Hepatocyte (in vitro differentiated cells): ENCODE data around the gene C19orf33. TPM values are rescaled to one million over a fixed set of nuclear protein-coding genes. Genes with fewer than 3 reads are reported as not detected.

Experiments
- DNase-seq: peaks from one replicate; pipeline ENCODE4 v3.0.0-alpha.2; 2016; ENCODE audit warnings: low spot score
- H2AFZ ChIP-seq: fragments of 200-600 bp; sonication (generic); 2 replicates; pipeline ENCODE4 v1.6.0; 2016; ENCODE audit warnings: antibody characterized with exemption, mild to moderate bottlenecking
- H3K27ac ChIP-seq: fragments of 200-600 bp; sonication (generic); 2 replicates; pipeline ENCODE4 v1.5.1; 2016; ENCODE audit warnings: mild to moderate bottlenecking
- H3K27me3 ChIP-seq: fragments of 200-600 bp; sonication (generic); 2 replicates; pipeline ENCODE4 v1.6.1; 2016
- H3K36me3 ChIP-seq: fragments of 200-600 bp; sonication (generic); replicated peaks from 2 replicates; pipeline ENCODE4 v1.5.1; 2016; ENCODE audit warnings: low read depth; ENCODE audit not compliant: insufficient read depth
- H3K4me1 ChIP-seq: fragments of 200-600 bp; sonication (generic); 2 replicates; pipeline ENCODE4 v1.5.1; 2016; ENCODE audit warnings: mild to moderate bottlenecking, moderate library complexity; ENCODE audit not compliant: insufficient read depth
- H3K4me2 ChIP-seq: fragments of 200-600 bp; sonication (generic); 2 replicates; pipeline ENCODE4 v1.6.0; 2016
- H3K4me3 ChIP-seq: fragments of 200-600 bp; sonication (generic); 2 replicates; pipeline ENCODE4 v1.5.1; 2016; ENCODE audit warnings: mild to moderate bottlenecking
- H3K79me2 ChIP-seq: fragments of 200-600 bp; sonication (generic); 2 replicates; pipeline ENCODE4 v1.6.0; 2017; ENCODE audit warnings: mild to moderate bottlenecking
- H3K9me2 ChIP-seq: fragments of 200-600 bp; sonication (generic); replicated peaks from 2 replicates; pipeline ENCODE4 v1.6.0; 2017; ENCODE audit warnings: mild to moderate bottlenecking; ENCODE audit not compliant: insufficient read depth
- H3K9me3 ChIP-seq: fragments of 200-600 bp; sonication (generic); 2 replicates; pipeline ENCODE4 v1.5.1; 2016; ENCODE audit warnings: low read depth, mild to moderate bottlenecking
- H4K20me1 ChIP-seq: fragments of 200-600 bp; sonication (generic); 2 replicates; pipeline ENCODE4 v1.6.0; 2016; ENCODE audit warnings: mild to moderate bottlenecking; ENCODE audit not compliant: insufficient read depth, poor library complexity, severe bottlenecking
- CTCF ChIP-seq: fragments of 200-600 bp; sonication (generic); IDR thresholded peaks from 2 replicates; pipeline ENCODE4 v1.5.1; 2016; ENCODE audit warnings: antibody characterized with exemption, mild to moderate bottlenecking; ENCODE audit not compliant: poor library complexity
- EZH2 ChIP-seq: fragments of 200-600 bp; sonication (generic); IDR thresholded peaks from 2 replicates; pipeline ENCODE4 v1.6.1; 2016; ENCODE audit warnings: antibody characterized with exemption, mild to moderate bottlenecking, borderline replicate concordance
- EZH2phosphoT487 ChIP-seq: fragments of 200-600 bp; sonication (generic); IDR thresholded peaks from one replicate; pipeline ENCODE4 v1.6.1; 2018; ENCODE audit warnings: antibody characterized with exemption, mild to moderate bottlenecking, low read depth, moderate library complexity; ENCODE audit not compliant: unreplicated experiment, severe bottlenecking
- WGBS: methylation state at CpG from one replicate; pipeline ENCODE4 v1.1.6; 2016; ENCODE audit warnings: low lambda C conversion rate; ENCODE audit errors: missing lambda C conversion rate; 5-methylcytosine and 5-hydroxymethylcytosine counted together
- polyA plus RNA-seq: library from polyadenylated mRNA; unstranded; fragments of >200 nt; fragmentation: Nextera tagmentation; extraction: Ambion mirVana; gene quantifications from 2 replicates; pipeline ENCODE4 v1.2.1, GENCODE V29; 2016
- total RNA-seq: library from RNA; depleted of rRNA; stranded (reverse); fragments of >200 nt; gene quantifications from 2 replicates; pipeline ENCODE4 v1.2.3, GENCODE V29; 2014

The C19orf33 gene
- total and polyA plus RNA-seq, 2 experiments from 2014 or later, result 118 to 126 TPM

DNA sequence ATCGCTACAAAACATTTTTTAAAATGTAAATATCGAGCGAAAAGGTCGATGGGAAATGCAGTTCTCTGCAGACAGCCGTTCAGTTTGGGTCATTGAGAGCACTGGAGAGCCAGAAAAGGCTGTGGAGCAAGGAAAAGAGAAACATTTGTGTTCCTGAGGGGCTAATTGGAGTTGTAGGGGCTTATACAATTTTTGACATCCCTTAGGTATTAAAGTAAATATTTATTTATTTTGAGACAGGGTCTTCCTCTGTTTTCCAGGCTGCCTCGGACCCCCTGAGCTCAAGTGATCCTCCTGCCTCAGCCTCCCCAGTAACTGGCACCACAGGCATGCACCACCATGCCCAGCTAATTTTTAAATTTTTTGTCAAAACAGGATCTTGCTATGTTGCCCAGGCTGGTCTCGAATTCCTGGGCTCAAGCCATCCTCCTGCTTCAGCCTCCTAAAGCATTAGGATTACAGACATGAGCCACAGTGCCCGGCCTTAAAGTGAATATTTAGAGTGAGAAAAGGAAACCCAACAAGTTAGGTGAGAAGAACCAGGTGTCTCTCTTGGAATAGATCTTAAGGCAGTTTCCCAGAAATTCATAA lies 12.5 kb downstream of the C19orf33 start:
- no peak for DNase-seq
- Histone ChIP-seq H4K20me1 (no peaks in the 10 kb centered on the region), H3K79me2 (peaks cover 4% of the 10 kb centered on the region), H3K9me2 (no peaks in the 10 kb centered on the region), H3K4me1 (no peaks in the 10 kb centered on the region), H3K9me3 (no peaks in the 10 kb centered on the region), H3K4me2 (peak overlapping the region; percentile 74), H3K4me3 (peak overlapping the region; percentile 9), H2AFZ (peak overlapping the region; percentile 58), H3K36me3 (no peaks in the 10 kb centered on the region), H3K27me3 (peaks cover 17% of the 10 kb centered on the region), H3K27ac (peak overlapping the region; percentile 71)
- 49% methylated on average over 8 of the region's 8 CpGs for WGBS
- TF ChIP-seq CTCF (no peak), EZH2 (no peak), EZH2phosphoT487 (no peak)

DNA sequence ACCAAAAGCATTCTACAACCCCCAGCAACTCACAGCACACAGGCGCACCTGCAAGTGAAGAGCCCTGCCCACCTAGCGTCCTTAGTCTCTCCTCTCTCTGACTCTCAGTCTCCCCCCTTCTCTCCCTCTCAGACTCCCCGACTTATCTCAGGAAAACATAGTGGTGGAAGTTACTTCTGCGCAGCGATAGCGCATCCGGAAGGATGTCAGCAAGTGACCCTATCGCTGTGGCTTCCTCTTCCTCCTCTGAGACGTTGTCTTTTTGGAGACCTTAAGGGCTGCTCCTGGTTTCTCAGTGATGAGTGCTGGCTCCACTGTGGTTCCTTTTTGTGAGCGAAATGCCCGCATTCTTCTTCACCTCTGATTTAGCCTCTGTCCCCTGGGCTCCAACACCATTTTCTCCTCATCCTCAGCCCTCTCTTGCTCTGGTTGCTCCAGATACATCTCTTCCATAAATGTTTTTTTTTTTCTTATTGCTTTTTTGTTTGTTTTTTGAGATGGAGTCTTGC lies 13.1 kb downstream of the C19orf33 start:
- TF ChIP-seq EZH2 (no peak), CTCF (no peak), EZH2phosphoT487 (no peak)
- Histone ChIP-seq H3K4me3 (no peak overlapping the region), H3K27me3 (peaks cover 17% of the 10 kb centered on the region), H3K79me2 (peaks cover 4% of the 10 kb centered on the region), H2AFZ (no peak overlapping the region), H3K9me3 (no peaks in the 10 kb centered on the region), H3K27ac (no peak overlapping the region), H3K4me2 (no peak overlapping the region), H3K36me3 (no peaks in the 10 kb centered on the region), H3K9me2 (no peaks in the 10 kb centered on the region), H3K4me1 (no peaks in the 10 kb centered on the region), H4K20me1 (no peaks in the 10 kb centered on the region)
- DNase-seq, result no peak
- WGBS, result 88% methylated on average over 11 of the region's 11 CpGs

GRCh38 chr19:38318660-38319059 lies 14.6 kb downstream of the C19orf33 start:
- Histone ChIP-seq H3K4me3 (no peak overlapping the region), H3K27ac (no peak overlapping the region), H3K27me3 (peaks cover 17% of the 10 kb centered on the region), H3K4me2 (peak overlapping the region; percentile 100), H3K9me2 (no peaks in the 10 kb centered on the region), H3K4me1 (no peaks in the 10 kb centered on the region), H3K9me3 (no peaks in the 10 kb centered on the region), H2AFZ (no peak overlapping the region), H3K79me2 (peaks cover 4% of the 10 kb centered on the region), H4K20me1 (no peaks in the 10 kb centered on the region), H3K36me3 (no peaks in the 10 kb centered on the region)
- DNase-seq, result no peak
- WGBS, result 73% methylated on average over 6 of the region's 6 CpGs
- TF ChIP-seq EZH2phosphoT487, result no peak
- no peak for TF ChIP-seq EZH2

GRCh38 chr19:38319421-38320258 lies 15.6 kb downstream of the C19orf33 start, which contains the start of gene KCNK6:
Gene KCNK6, plus strand, starts transcription at chr19:38319845. Its CDS starts 106 bp downstream, at chr19:38319951.
- Histone ChIP-seq H4K20me1 (no peaks in the 10 kb centered on the region), H3K9me3 (no peaks in the 10 kb centered on the region), H2AFZ (peak within 1 kb of the TSS; percentile 86), H3K27ac (peak within 1 kb of the TSS; percentile 50), H3K27me3 (peaks cover 17% of the 10 kb centered on the region), H3K9me2 (no peaks in the 10 kb centered on the region), H3K79me2 (peaks cover 3% of the 10 kb centered on the region), H3K4me3 (peak within 1 kb of the TSS; percentile 69), H3K4me2 (peak within 1 kb of the TSS; percentile 100), H3K36me3 (no peaks in the 10 kb centered on the region), H3K4me1 (no peaks in the 10 kb centered on the region)
- TF ChIP-seq CTCF, result no peak
- TF ChIP-seq EZH2, result no peak
- TF ChIP-seq EZH2phosphoT487, result no peak
- peak; percentile 63 for DNase-seq
- WGBS, result 4% methylated on average over 57 of the region's 76 CpGs
